DND-41 (cell line): Measurements from ENCODE around the gene USP4.
A peak's percentile ranks its signal among the peaks of the same experiment; 100 is the strongest.
"Not testable (repeated sequence)": the region's sequence is repeated elsewhere in the genome, so short reads cannot be mapped to it uniquely, and the experiment has no call there.

Experiments used
- ATAC-seq: fragments of 200-7000 bp; cut with Tn5 transposase; 3 replicates; pipeline ENCODE4 v1.9.1; 2021; ENCODE audit warnings: low read depth; ENCODE audit not compliant: insufficient read depth
- DNase-seq: peaks from one replicate; pipeline ENCODE4 v3.0.0-alpha.2; 2020
- H2AFZ ChIP-seq: 2 replicates; pipeline ENCODE4 v1.6.0; 2012; ENCODE audit warnings: low read depth, low read length
- H3K27ac ChIP-seq: 2 replicates; pipeline ENCODE4 v1.5.1; 2012; ENCODE audit warnings: low read length, inconsistent platforms
- H3K27me3 ChIP-seq: fragments of 200-600 bp; sonication (generic); 2 replicates; pipeline ENCODE4 v1.6.0; 2012; ENCODE audit warnings: low read length, mild to moderate bottlenecking, inconsistent platforms; ENCODE audit not compliant: insufficient read depth, poor library complexity
- H3K36me3 ChIP-seq: 2 replicates; pipeline ENCODE4 v1.5.1; 2012; ENCODE audit warnings: low read length, inconsistent platforms; ENCODE audit not compliant: insufficient read depth
- H3K4me1 ChIP-seq: 2 replicates; pipeline ENCODE4 v1.5.1; 2012; ENCODE audit warnings: mild to moderate bottlenecking, low read length; ENCODE audit not compliant: insufficient read depth
- H3K4me2 ChIP-seq: 2 replicates; pipeline ENCODE4 v1.6.0; 2012; ENCODE audit warnings: mild to moderate bottlenecking, moderate library complexity, low read length, inconsistent platforms; ENCODE audit not compliant: insufficient read depth
- H3K4me3 ChIP-seq, 2 experiments: fragments of 200-600 bp in 1 of 2; shearing (Covaris generic) in 1 of 2; 2 replicates each; pipeline ENCODE4 v1.5.1; 2012 to 2016; ENCODE audit warnings: inconsistent platforms in 2 of 2, low read length in 2 of 2, mild to moderate bottlenecking in 2 of 2, low read depth in 1 of 2, moderate library complexity in 1 of 2
- H3K79me2 ChIP-seq: 2 replicates; pipeline ENCODE4 v1.6.0; 2012; ENCODE audit warnings: low read length, inconsistent platforms; ENCODE audit not compliant: insufficient read depth
- H3K9ac ChIP-seq: 2 replicates; pipeline ENCODE4 v1.6.0; 2012; ENCODE audit warnings: low read depth, mild to moderate bottlenecking, inconsistent platforms, low read length, moderate library complexity
- H3K9me3 ChIP-seq: 2 replicates; pipeline ENCODE4 v1.5.1; 2012; ENCODE audit warnings: low read length, moderate library complexity, mild to moderate bottlenecking, inconsistent platforms; ENCODE audit not compliant: insufficient read depth, severe bottlenecking
- H4K20me1 ChIP-seq: 2 replicates; pipeline ENCODE4 v1.6.0; 2012; ENCODE audit warnings: low read length; ENCODE audit not compliant: insufficient read depth
- CTCF ChIP-seq: IDR thresholded peaks from 2 replicates; pipeline ENCODE4 v1.5.1; 2012; ENCODE audit warnings: borderline replicate concordance, low read length, moderate library complexity, mild to moderate bottlenecking; ENCODE audit not compliant: poor library complexity, severe bottlenecking; ENCODE audit errors: extremely low read depth
- EZH2 ChIP-seq: IDR thresholded peaks from 3 replicates; pipeline ENCODE4 v1.6.1; 2012; ENCODE audit warnings: borderline replicate concordance, low read depth, mild to moderate bottlenecking, moderate library complexity, low read length, inconsistent platforms; ENCODE audit not compliant: severe bottlenecking

Gene USP4

DNA sequence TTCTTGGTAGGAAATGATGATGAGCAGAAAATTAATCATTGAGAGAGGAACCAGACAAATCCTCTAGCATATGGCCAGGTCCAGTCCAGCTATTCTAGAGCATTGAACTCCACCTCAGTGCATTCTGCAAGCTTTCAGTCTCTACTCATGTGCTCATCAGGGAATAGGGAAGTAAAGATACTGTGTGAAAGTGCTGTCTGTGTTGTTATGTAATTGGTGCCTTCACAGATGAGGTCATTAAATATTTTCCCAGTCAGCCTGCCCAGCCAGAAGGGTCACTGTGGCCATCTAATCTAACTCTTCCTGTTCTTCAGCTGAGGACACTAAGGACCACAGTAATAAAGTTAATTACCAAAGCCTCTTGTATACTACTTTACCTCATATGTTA lies 91.0 kb downstream of the USP4 start:
- TF ChIP-seq EZH2 (no peak), CTCF (no peak)
- H3K36me3 ChIP-seq: no peaks in the 10 kb centered on the region
- ATAC-seq (no peak), DNase-seq (no peak)
- no peak overlapping the region for H3K27ac ChIP-seq
- H2AFZ ChIP-seq: no peak overlapping the region
- H3K9ac ChIP-seq: no peak overlapping the region
- H3K4me1 ChIP-seq: no peaks in the 10 kb centered on the region
- no peaks in the 10 kb centered on the region for H3K79me2 ChIP-seq
- no peak overlapping the region for H3K4me3 ChIP-seq
- no peak overlapping the region for H3K4me2 ChIP-seq
- H3K27me3 ChIP-seq: no peaks in the 10 kb centered on the region
- H4K20me1 ChIP-seq: no peaks in the 10 kb centered on the region
- H3K9me3 ChIP-seq: no peaks in the 10 kb centered on the region

- Histone ChIP-seq H3K9ac (no peak overlapping the region), H3K4me1 (no peaks in the 10 kb centered on the region), H3K79me2 (no peaks in the 10 kb centered on the region), H3K36me3 (no peaks in the 10 kb centered on the region), H4K20me1 (no peaks in the 10 kb centered on the region), H3K27ac (no peak overlapping the region), H3K9me3 (no peaks in the 10 kb centered on the region), H3K27me3 (no peaks in the 10 kb centered on the region), H3K4me3 (no peak overlapping the region), H2AFZ (no peak overlapping the region; the same call in 1 of the 2 replicates), H3K4me2 (no peak overlapping the region)
- TF ChIP-seq EZH2: no peak
- TF ChIP-seq CTCF: no peak
- DNase-seq (no peak), ATAC-seq (no peak)
Observed at GRCh38 chr3:49244581-49245205, 95.2 kb downstream of the USP4 start.

GRCh38 chr3:49240091-49240490 lies 99.8 kb downstream of the USP4 start:
- not testable (repeated sequence) for H3K9ac ChIP-seq, DNase-seq, ATAC-seq, H3K36me3 ChIP-seq, H3K9me3 ChIP-seq, H3K4me2 ChIP-seq, H3K4me3 ChIP-seq, H3K27me3 ChIP-seq, H2AFZ ChIP-seq, H3K79me2 ChIP-seq, H3K27ac ChIP-seq, H3K4me1 ChIP-seq, H4K20me1 ChIP-seq

- H3K4me3 ChIP-seq: no peak overlapping the region
- H3K79me2 ChIP-seq: no peaks in the 10 kb centered on the region
- H3K4me1 ChIP-seq: no peaks in the 10 kb centered on the region
- TF ChIP-seq CTCF: no peak
- TF ChIP-seq EZH2: no peak
- H3K4me2 ChIP-seq: no peak overlapping the region
- H3K27ac ChIP-seq: no peak overlapping the region
- no peak overlapping the region for H3K9ac ChIP-seq
- no peak for ATAC-seq
- no peak for DNase-seq
- 0 out of 2 replicates have a peak overlapping the region, but pooled peaks have one; percentile 42 for H2AFZ ChIP-seq
- H3K9me3 ChIP-seq: peaks cover 17% of the 10 kb centered on the region
- H4K20me1 ChIP-seq: no peaks in the 10 kb centered on the region
- no peaks in the 10 kb centered on the region for H3K36me3 ChIP-seq
- no peaks in the 10 kb centered on the region for H3K27me3 ChIP-seq
Observed at GRCh38 chr3:49238274-49239127, 101.4 kb downstream of the USP4 start.
